GM12801 (cell line): ENCODE results near the gene ATP12A.

Experiments
- TF ChIP-seq, protein P1 (sequence below): IDR thresholded peaks from one replicate; pipeline ENCODE4 v1.5.1; 2011; ENCODE audit warnings: control low read depth; ENCODE audit not compliant: insufficient read length; ENCODE audit errors: extremely low read depth

The ATP12A gene

GRCh38 chr13:24745861-24746617 is 65.8 kb downstream of the ATP12A start:
- TF ChIP-seq, protein P1, sequence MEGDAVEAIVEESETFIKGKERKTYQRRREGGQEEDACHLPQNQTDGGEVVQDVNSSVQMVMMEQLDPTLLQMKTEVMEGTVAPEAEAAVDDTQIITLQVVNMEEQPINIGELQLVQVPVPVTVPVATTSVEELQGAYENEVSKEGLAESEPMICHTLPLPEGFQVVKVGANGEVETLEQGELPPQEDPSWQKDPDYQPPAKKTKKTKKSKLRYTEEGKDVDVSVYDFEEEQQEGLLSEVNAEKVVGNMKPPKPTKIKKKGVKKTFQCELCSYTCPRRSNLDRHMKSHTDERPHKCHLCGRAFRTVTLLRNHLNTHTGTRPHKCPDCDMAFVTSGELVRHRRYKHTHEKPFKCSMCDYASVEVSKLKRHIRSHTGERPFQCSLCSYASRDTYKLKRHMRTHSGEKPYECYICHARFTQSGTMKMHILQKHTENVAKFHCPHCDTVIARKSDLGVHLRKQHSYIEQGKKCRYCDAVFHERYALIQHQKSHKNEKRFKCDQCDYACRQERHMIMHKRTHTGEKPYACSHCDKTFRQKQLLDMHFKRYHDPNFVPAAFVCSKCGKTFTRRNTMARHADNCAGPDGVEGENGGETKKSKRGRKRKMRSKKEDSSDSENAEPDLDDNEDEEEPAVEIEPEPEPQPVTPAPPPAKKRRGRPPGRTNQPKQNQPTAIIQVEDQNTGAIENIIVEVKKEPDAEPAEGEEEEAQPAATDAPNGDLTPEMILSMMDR = no peak

- TF ChIP-seq, protein P1 = no peak
Measured at GRCh38 chr13:24746618-24747247, 66.5 kb downstream of the ATP12A start.

GRCh38 chr13:24747248-24748060 is 67.2 kb downstream of the ATP12A start:
- TF ChIP-seq, protein P1 = no peak

DNA sequence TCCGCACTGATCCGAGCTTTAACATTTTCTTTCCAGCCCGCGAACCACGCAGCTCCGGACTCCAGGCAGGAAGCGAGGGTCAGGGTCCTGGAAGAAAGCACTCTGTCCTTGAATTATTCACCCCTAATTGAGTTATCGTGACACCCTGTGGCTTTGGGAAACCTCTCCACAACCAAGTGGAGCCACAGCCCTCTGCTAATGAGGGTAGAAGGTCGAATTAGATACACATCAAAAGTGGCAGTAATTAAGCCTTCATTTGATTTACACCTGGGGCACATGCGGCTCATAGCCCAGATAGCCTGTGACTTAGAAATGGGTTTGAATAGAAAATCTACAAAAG is 67.8 kb downstream of the ATP12A start:
- TF ChIP-seq, protein P1 = no peak

- TF ChIP-seq, protein P1 = no peak
Measured at GRCh38 chr13:24759197-24759596, 79.0 kb downstream of the ATP12A start.
